AG04449 (cell line): ENCODE data around the gene DMD.

ENCODE experiments used
- CTCF ChIA-PET: fragments of 350-600 bp; formaldehyde crosslinking; extraction: SDS; loops from one replicate; lab custom pipeline; 2021; ENCODE audit warnings: antibody characterized with exemption; lab: Yijun Ruan, JAX
- POLR2A ChIA-PET: fragments of 400-600, 350-600 bp; formaldehyde crosslinking; extraction: SDS; loops from one replicate; lab custom pipeline; 2020; ENCODE audit warnings: antibody characterized with exemption, inconsistent platforms; lab: Yijun Ruan, JAX
- DNase-seq: peaks from one replicate; pipeline ENCODE4 v3.0.0-alpha.2; 2010; ENCODE audit warnings: low read depth, low spot score
- H3K4me3 ChIP-seq: 2 replicates; pipeline ENCODE4 v1.5.1; 2011; ENCODE audit warnings: low read depth, mild to moderate bottlenecking, control low read depth, low read length
- TF ChIP-seq, protein P1 (sequence below): IDR thresholded peaks from one replicate; pipeline ENCODE4 v1.5.1; 2011; ENCODE audit warnings: mild to moderate bottlenecking, moderate library complexity, low read length, control low read depth, inconsistent platforms; ENCODE audit not compliant: insufficient read depth; ENCODE audit errors: missing control alignments

The DMD gene

DNA sequence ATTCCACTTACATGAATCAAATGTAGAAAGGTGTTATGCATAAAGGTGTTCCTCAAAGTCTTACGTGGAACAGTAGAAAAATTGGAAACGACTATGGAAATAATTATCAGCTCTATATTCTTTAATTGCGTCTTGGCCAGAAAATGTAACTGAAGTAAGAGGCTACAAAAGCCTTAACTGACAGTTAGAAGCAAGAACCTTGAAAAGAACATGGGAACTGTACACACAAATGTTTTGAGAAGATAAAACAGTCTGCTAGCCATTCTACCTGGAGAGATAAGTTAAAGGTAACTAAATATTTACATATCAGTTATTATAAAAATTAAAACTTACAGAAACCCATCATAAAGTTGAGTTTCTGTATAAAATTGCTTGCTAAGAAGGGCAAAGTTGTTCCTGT, 1967.5 kb downstream of the DMD start:
- no peak for DNase-seq
- CTCF ChIA-PET: no interaction called here
- POLR2A ChIA-PET: no interaction called here
- H3K4me3 ChIP-seq: no peak overlapping the region
- TF ChIP-seq, protein P1, sequence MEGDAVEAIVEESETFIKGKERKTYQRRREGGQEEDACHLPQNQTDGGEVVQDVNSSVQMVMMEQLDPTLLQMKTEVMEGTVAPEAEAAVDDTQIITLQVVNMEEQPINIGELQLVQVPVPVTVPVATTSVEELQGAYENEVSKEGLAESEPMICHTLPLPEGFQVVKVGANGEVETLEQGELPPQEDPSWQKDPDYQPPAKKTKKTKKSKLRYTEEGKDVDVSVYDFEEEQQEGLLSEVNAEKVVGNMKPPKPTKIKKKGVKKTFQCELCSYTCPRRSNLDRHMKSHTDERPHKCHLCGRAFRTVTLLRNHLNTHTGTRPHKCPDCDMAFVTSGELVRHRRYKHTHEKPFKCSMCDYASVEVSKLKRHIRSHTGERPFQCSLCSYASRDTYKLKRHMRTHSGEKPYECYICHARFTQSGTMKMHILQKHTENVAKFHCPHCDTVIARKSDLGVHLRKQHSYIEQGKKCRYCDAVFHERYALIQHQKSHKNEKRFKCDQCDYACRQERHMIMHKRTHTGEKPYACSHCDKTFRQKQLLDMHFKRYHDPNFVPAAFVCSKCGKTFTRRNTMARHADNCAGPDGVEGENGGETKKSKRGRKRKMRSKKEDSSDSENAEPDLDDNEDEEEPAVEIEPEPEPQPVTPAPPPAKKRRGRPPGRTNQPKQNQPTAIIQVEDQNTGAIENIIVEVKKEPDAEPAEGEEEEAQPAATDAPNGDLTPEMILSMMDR: no peak

DNA sequence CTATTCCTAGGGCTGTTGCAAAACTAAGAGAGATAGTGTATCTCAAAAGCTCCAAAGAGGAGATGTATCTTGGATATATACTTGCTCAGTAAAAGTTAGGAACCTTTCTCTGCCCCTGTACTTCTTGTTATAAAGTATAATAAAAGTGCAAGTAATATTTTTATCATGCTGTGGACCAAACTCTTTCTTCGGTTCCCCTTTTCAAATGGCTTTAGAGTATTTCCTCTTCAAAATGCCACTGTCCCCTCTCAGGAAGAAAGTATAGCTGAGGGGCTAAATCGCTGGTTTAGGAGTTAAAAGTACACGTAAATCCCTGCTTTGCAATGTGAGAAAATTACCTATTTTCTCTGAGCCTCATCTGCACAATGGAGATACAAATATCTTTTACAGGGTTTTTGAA, 1970.4 kb downstream of the DMD start:
- no peak for DNase-seq
- TF ChIP-seq, protein P1: no peak
- H3K4me3 ChIP-seq: no peak overlapping the region
- ChIA-PET POLR2A (no interaction called here), CTCF (no interaction called here)

DNA sequence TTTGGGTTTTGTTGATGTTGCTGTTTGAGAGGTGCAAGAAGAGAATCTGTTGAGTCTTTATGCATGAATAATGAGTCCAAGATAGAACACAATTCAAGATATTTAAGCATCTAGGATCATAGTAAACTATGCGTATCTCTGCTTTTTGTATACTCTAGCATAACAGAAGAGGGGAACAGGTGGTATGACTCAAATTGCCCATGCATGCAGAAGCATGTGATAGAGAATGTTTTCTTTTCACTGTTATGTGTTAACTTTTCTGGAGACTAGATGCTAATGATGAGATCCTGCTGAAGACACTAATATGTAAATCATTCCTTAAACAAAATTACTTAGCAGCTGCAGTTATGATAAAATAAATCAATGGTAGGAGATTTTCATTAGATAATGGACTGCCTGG, 1974.2 kb downstream of the DMD start:
- no peak for DNase-seq
- ChIA-PET POLR2A (no interaction called here), CTCF (no interaction called here)
- TF ChIP-seq, protein P1: no peak
- no peak overlapping the region for H3K4me3 ChIP-seq

DNA sequence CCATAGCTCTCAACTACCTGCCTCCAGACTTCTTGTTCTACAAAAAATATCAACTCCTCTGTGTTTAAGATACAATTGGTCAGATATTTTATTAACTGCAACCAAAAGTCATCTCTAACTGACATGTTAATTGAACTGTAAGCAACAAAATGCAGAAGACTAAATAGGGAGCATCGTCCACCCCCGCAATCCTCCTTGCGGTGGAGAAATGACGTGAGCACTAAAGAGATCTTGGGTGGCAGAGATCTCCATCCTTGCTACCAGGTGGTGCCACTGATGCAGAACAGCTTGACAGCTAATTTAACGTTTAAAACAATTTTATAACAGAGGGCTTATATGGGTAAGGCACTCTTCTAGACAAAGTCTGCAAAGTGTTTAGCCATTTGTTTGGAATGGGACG, 1975.1 kb downstream of the DMD start:
- TF ChIP-seq, protein P1: no peak
- H3K4me3 ChIP-seq: no peak overlapping the region
- ChIA-PET POLR2A (no interaction called here), CTCF (no interaction called here)
- no peak for DNase-seq

DNA sequence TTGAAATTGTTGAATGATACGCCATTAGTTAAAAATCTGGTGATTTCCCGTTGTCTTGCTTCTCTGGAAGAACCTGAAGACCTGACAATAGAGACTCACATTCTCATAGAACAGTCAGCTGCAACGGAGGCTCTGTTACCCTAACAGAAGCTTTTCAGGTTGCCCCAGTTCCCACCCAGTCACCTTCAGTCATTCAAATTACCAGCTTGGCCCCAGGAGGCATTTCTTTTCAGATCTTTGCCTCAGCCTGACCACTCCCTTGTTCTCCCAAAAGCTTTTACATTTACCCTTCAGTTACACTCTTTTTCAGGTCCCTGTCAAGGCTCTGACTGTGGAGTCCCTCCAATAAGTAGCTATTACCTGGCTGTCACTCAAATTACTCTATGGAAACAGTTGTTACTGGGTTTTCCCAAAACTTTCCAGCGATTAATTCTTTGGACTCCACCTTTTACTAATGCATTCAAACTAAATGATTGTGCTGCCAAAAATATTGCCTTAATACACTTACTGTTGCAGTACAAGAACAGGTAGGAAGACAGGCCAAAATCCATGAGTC, 1977.3 kb downstream of the DMD start:
- H3K4me3 ChIP-seq: no peak overlapping the region
- TF ChIP-seq, protein P1: no peak
- POLR2A ChIA-PET: no interaction called here
- DNase-seq: no peak
- CTCF ChIA-PET: no interaction called here

DNA sequence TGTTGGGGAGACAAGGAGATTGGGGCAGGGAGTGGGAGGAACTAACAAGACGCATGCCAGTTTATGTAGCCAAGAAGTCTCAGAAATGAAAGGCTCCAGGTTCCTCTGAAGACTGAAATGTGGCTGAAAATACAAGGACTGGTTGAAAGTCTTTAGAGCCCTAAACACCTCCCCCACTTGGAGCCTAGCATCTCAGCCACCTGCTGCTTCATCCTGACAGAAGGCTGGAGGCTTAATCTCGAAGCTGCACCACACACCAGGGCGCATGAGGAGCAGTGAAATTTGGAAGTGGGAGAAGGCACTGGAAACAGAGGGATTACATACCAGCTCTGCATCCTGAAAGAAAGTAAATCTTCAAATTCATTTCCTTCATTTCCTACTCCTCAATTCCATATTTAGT, 1978.8 kb downstream of the DMD start:
- ChIA-PET CTCF (interaction anchor here (1.8 kb wide), 1 partner anchor 8 kb away, joined by 4 read pairs; no protein-coding TSS in a partner anchor), POLR2A (no interaction called here)
- TF ChIP-seq, protein P1: no peak
- no peak for DNase-seq
- no peak overlapping the region for H3K4me3 ChIP-seq
